Astrocyte (in vitro differentiated cells and primary cell): ENCODE results near the gene CNOT4. TPM values are rescaled to one million over a fixed set of nuclear protein-coding genes. Genes with fewer than 3 reads are reported as not detected.
A peak's percentile ranks its signal among the peaks of the same experiment; 100 is the strongest.

Experiments
- DNase-seq: peaks from one replicate; pipeline ENCODE4 v3.0.0-alpha.2; 2010; ENCODE audit warnings: low read depth
- FAIRE-seq: peaks from 2 replicates; lab custom pipeline; 2011; peaks lifted over from hg19 to GRCh38; lab: Jason Lieb, UNC
- H2AFZ ChIP-seq: 2 replicates; pipeline ENCODE4 v1.6.0; 2012; ENCODE audit warnings: low read depth, low read length, inconsistent platforms
- H3K27ac ChIP-seq: 2 replicates; pipeline ENCODE4 v1.5.1; 2011; ENCODE audit warnings: low read depth, low read length, inconsistent platforms
- H3K27me3 ChIP-seq: 2 replicates; pipeline ENCODE4 v1.6.0; 2011; ENCODE audit warnings: low read length, inconsistent platforms; ENCODE audit not compliant: insufficient read depth
- H3K36me3 ChIP-seq: 2 replicates; pipeline ENCODE4 v1.5.1; 2011; ENCODE audit warnings: low read length, inconsistent platforms; ENCODE audit not compliant: insufficient read depth
- H3K4me1 ChIP-seq: 2 replicates; pipeline ENCODE4 v1.5.1; 2011; ENCODE audit warnings: low read length, inconsistent platforms; ENCODE audit not compliant: insufficient read depth
- H3K4me2 ChIP-seq: 2 replicates; pipeline ENCODE4 v1.6.0; 2012; ENCODE audit warnings: low read length, inconsistent platforms
- H3K4me3 ChIP-seq: 2 replicates; pipeline ENCODE4 v1.5.1; 2011; ENCODE audit warnings: low read depth, mild to moderate bottlenecking, low read length, inconsistent platforms; ENCODE audit not compliant: insufficient read depth
- H3K79me2 ChIP-seq: 2 replicates; pipeline ENCODE4 v1.6.0; 2012; ENCODE audit warnings: mild to moderate bottlenecking, low read length, inconsistent platforms; ENCODE audit not compliant: insufficient read depth
- H3K9ac ChIP-seq: 2 replicates; pipeline ENCODE4 v1.6.0; 2012; ENCODE audit warnings: mild to moderate bottlenecking, low read length, inconsistent platforms
- H3K9me3 ChIP-seq: 2 replicates; pipeline ENCODE4 v1.5.1; 2012; ENCODE audit warnings: low read depth, mild to moderate bottlenecking, low read length, inconsistent platforms; ENCODE audit not compliant: insufficient read depth
- H4K20me1 ChIP-seq: 2 replicates; pipeline ENCODE4 v1.6.0; 2012; ENCODE audit warnings: low read length, inconsistent platforms; ENCODE audit not compliant: insufficient read depth
- H3K27ac Mint-ChIP-seq: one replicate; pipeline ENCODE4 v1.8.0; 2021; ENCODE audit warnings: mild to moderate bottlenecking, mixed read lengths; ENCODE audit not compliant: unreplicated experiment
- H3K27me3 Mint-ChIP-seq: one replicate; pipeline ENCODE4 v1.8.0; 2021; ENCODE audit warnings: low read depth, mixed read lengths; ENCODE audit not compliant: unreplicated experiment
- H3K36me3 Mint-ChIP-seq: one replicate; pipeline ENCODE4 v1.8.0; 2021; ENCODE audit warnings: low read depth, mixed read lengths; ENCODE audit not compliant: unreplicated experiment
- H3K4me1 Mint-ChIP-seq: one replicate; pipeline ENCODE4 v1.8.0; 2021; ENCODE audit warnings: low read depth, mixed read lengths; ENCODE audit not compliant: unreplicated experiment
- H3K4me3 Mint-ChIP-seq: one replicate; pipeline ENCODE4 v1.8.0; 2021; ENCODE audit warnings: mild to moderate bottlenecking, moderate library complexity, mixed read lengths; ENCODE audit not compliant: unreplicated experiment
- H3K9me3 Mint-ChIP-seq: one replicate; pipeline ENCODE4 v1.8.0; 2021; ENCODE audit warnings: mild to moderate bottlenecking, mixed read lengths; ENCODE audit not compliant: unreplicated experiment
- CTCF ChIP-seq: IDR thresholded peaks from 2 replicates; pipeline ENCODE4 v1.5.1; 2011; ENCODE audit warnings: low read depth, mild to moderate bottlenecking, inconsistent platforms, low read length, moderate library complexity; ENCODE audit not compliant: insufficient read depth
- EZH2 ChIP-seq: IDR thresholded peaks from 2 replicates; pipeline ENCODE4 v1.6.1; 2012; ENCODE audit warnings: mild to moderate bottlenecking, low read length, inconsistent platforms; ENCODE audit not compliant: insufficient read depth
- total RNA-seq: library from RNA; stranded (reverse); gene quantifications from 2 replicates; pipeline ENCODE4 v1.2.1, GENCODE V29; 2021

CNOT4 gene
- total RNA-seq, 1 donor from 2014 or later: 24.9 TPM

GRCh38 chr7:135337506-135337905, 172.4 kb downstream of the CNOT4 start:
- peaks cover 31% of the 10 kb centered on the region for H3K27me3 Mint-ChIP-seq
- Histone ChIP-seq H3K36me3 (no peaks in the 10 kb centered on the region), H3K4me3 (no peak overlapping the region), H3K4me2 (no peak overlapping the region), H4K20me1 (no peaks in the 10 kb centered on the region), H3K27ac (no peak overlapping the region), H2AFZ (no peak overlapping the region), H3K9ac (no peak overlapping the region), H3K79me2 (no peaks in the 10 kb centered on the region), H3K4me1 (peaks cover 3% of the 10 kb centered on the region), H3K9me3 (no peaks in the 10 kb centered on the region), H3K27me3 (no peaks in the 10 kb centered on the region)
- no peak for TF ChIP-seq EZH2
- TF ChIP-seq CTCF: no peak
- H3K4me3 Mint-ChIP-seq: no peak overlapping the region
- no peaks in the 10 kb centered on the region for H3K36me3 Mint-ChIP-seq
- no peak overlapping the region for H3K27ac Mint-ChIP-seq
- H3K9me3 Mint-ChIP-seq: no peaks in the 10 kb centered on the region
- FAIRE-seq: no peak
- no peak for DNase-seq
- H3K4me1 Mint-ChIP-seq: no peaks in the 10 kb centered on the region

- Histone ChIP-seq H3K27me3 (no peaks in the 10 kb centered on the region), H3K4me2 (no peak overlapping the region), H3K36me3 (no peaks in the 10 kb centered on the region), H3K9ac (no peak overlapping the region), H3K4me1 (peaks cover 3% of the 10 kb centered on the region), H4K20me1 (no peaks in the 10 kb centered on the region), H3K9me3 (no peaks in the 10 kb centered on the region), H3K27ac (no peak overlapping the region), H2AFZ (no peak overlapping the region), H3K79me2 (no peaks in the 10 kb centered on the region), H3K4me3 (no peak overlapping the region)
- Mint-ChIP-seq H3K27me3 (peaks cover 23% of the 10 kb centered on the region), H3K4me1 (no peaks in the 10 kb centered on the region), H3K9me3 (no peaks in the 10 kb centered on the region), H3K36me3 (no peaks in the 10 kb centered on the region), H3K4me3 (no peak overlapping the region), H3K27ac (no peak overlapping the region)
- FAIRE-seq (no peak), DNase-seq (peak; percentile 34)
- no peak for TF ChIP-seq EZH2
- peak; percentile 48 for TF ChIP-seq CTCF
Observed at GRCh38 chr7:135335628-135336139, 174.2 kb downstream of the CNOT4 start.

- Mint-ChIP-seq H3K27ac (no peak overlapping the region), H3K27me3 (peaks cover 23% of the 10 kb centered on the region), H3K4me1 (no peaks in the 10 kb centered on the region), H3K36me3 (no peaks in the 10 kb centered on the region), H3K4me3 (no peak overlapping the region), H3K9me3 (no peaks in the 10 kb centered on the region)
- Histone ChIP-seq H3K4me2 (no peak overlapping the region), H3K27me3 (no peaks in the 10 kb centered on the region), H3K4me1 (peaks cover 3% of the 10 kb centered on the region), H2AFZ (no peak overlapping the region), H3K9ac (no peak overlapping the region), H3K4me3 (no peak overlapping the region), H3K36me3 (no peaks in the 10 kb centered on the region), H4K20me1 (no peaks in the 10 kb centered on the region), H3K27ac (no peak overlapping the region), H3K9me3 (no peaks in the 10 kb centered on the region), H3K79me2 (no peaks in the 10 kb centered on the region)
- TF ChIP-seq CTCF (no peak), EZH2 (no peak)
- FAIRE-seq: no peak
- DNase-seq: no peak
Observed at GRCh38 chr7:135334830-135335543, 174.9 kb downstream of the CNOT4 start.
